HG03442 (cell line): ENCODE measurements around the gene NCOA6.
A peak's percentile ranks its signal among the peaks of the same experiment; 100 is the strongest.

Source experiments
- ATAC-seq: cut with Tn5 transposase; IDR thresholded peaks from one replicate; pipeline ENCODE4 v1.9.1; 2021; ENCODE audit warnings: mild to moderate bottlenecking, moderate library complexity; ENCODE audit not compliant: unreplicated experiment

The NCOA6 gene

DNA sequence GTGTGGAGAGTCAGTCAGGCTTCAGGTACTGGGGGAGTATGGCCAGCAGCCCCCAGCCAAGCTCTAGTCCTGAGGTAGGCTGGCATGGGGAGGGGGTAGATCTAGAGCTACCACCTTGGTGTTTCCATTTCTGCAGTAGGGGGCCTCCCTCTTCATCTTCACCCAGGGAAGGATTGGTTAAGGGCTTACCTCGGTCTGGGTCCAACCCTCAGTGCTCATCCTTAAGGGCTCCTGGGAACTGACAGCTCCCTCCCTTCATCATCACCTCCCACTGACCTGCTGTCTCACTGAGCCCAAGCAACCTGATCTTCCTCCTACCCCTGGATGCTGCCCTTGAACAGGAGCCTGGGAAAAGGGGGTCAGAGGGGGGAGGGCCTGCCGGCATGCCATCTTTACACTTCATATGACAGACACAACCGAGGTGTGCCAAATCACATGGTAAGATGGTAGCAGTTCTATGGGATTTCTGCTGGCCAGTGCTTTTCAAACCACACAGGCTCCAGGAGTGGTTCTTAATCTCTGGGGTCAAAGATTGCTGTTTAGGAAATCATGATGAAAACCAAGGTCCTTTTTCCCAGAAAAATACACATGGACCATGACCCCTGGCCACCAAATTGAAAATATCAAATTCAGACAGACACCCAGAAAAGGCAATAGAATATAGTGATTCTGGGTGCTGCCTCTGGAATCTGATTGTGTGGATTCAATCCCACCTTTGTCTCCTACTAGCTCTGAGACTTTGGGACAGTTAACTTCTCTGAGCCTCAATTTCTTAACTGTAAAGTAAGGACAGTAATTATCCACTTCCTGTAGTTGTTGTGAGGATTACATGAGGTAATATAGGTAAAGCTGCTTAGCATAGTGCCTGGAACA lies 118.3 kb downstream of the NCOA6 start:
- ATAC-seq, result no peak

DNA sequence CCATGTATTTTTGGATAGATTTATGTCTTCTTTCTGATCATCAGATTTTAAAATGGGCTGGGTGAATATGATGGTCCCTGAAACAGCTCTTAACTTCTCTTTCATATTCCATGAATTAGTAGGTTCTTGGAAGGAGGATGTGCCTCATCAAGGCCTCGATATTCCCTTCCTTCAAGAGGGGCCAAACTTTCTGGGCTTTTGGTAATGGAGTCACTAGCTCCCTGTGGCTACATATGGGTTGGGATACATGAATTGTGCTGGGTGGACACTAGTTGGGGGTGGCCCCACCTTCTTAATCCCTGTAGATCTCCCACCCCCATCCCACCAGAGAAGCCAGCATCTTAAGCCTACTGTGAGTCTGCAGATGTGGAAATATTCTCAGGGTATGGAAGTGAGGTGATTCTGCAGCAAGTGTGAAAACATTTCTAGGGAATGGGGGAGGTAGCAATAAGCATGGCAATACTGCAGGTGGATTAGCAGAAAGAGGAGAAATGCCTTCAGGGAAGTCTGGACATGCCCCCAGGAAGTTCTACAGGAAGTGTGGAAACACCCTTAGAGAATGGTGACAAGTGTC lies 119.1 kb downstream of the NCOA6 start:
- no peak for ATAC-seq

DNA sequence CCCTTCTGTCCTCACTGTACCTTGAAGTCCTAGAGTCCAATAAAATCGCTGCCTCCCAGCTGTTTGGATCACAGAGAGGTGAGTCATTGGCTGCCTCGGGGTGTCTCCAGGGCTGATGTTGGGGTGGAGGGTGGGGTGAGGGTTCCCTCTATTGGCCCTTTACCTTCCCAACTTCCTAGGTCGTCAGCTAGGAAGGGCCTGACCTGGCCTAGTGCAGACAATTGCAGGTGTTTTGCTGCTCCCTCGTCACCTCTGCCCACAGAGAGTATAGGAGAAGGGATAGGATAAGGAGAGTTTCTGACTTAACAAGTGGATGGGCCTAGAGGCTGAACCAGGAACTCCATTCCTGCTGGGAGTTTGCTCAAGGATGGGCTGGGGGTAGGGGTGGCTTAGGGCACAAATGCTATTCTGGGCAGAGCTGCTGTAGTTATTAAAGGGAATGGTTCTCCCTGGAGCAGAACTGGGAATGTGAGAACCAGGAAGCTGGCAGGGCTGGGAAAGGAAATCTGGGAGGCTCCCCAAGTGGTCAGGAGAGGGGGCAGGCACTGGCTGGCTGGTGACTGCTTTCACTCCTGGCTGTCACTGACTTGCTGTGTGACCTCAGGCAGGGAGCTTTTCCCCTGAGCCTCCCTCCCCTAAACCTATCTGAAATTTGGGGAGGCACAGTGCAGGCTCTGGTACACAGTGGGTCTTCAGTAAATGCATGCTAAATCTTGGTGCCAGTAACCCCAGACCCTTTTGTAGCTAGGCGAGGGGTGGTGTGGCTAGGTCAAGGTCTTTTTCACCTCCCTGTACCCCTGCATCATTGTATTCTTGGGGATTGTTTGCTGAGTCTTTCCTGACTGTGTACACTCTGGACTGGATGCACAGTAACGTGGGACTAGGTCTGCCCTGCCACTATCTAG lies 119.8 kb downstream of the NCOA6 start:
- no peak for ATAC-seq

GRCh38 chr20:34705008-34705396 lies 120.4 kb downstream of the NCOA6 start:
- no peak for ATAC-seq

DNA sequence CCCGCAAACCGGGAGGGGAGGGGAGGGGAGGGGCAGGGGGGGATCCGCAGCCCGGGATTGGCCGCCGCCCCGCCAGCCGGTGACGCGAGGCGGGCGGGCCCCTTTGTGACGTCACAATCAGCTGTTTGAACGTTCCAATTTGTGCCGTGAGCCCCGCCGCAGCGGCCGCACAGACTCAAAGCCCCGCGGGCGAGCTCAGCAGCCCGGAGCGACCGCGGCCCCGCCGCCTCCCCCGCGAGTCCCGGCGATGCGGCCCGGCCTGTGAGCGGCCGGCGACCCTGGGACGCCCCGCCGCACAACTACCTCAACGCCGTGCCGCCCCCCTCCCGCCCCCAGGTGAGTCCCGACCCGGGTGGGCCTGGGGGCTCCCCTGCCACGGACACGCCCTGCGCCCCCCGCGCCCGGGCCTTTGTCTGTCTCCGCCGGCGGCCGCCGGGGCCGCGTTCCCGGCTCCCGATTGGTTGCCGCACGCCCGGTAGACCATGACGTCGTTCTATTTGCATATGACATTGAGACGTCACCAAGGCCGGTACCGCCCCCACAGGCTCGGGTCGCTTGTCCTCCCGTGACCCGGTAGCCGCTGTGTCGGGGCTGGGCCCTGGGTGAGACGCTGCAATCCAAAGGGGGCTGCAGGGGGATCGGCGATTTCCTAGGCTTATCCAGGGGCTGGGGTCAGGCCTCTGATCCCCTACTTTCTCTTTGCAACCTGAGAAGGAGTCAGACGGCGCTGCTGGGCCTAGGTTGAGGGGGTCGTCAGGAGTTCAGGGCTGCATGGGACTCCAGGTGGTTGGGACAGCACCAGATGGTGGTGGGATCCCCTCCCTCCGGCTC lies 121.1 kb downstream of the NCOA6 start, which contains the start of gene TP53INP2:
Gene TP53INP2 (plus strand): TSS at position 168 of the 831 bp plus-strand sequence. CDS start 4,396 bp downstream, outside the sequence.
- peak; percentile 36 for ATAC-seq

DNA sequence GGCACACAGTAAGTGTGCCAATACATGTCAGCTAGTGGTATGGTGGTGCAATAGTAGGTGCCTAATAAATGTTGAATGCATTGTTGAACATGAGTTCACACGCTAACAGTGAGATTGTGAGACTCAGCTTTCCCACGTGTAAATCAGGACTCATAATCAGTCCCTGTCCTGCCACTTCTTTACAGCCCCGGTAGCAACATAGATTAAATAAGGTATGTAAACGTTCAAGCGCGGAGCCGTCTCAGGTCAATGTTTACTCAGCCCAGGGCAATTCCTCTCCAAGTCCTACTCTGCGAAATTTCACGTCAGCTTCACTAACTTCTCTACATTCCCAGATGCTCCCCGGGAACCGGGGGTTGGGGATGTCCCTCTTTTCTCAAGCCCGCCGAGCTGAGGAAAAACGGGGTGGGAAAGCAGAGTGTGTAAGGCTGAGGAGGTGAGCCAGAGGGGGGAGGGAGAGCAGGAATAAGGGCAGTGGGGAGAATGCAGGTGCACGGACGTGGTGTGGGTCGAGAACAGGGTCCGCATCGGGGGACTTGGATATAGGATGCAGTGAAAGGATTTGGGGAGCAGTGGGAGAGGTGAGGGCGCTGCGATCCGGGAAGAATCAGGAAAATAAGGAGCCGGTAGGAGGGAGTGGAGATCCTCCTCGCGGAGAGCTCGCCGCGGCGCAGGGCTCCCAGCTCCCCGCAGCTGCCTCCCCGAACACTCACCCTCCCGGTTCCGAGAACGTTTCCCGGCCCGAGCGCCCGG lies 121.9 kb downstream of the NCOA6 start:
- no peak for ATAC-seq

DNA sequence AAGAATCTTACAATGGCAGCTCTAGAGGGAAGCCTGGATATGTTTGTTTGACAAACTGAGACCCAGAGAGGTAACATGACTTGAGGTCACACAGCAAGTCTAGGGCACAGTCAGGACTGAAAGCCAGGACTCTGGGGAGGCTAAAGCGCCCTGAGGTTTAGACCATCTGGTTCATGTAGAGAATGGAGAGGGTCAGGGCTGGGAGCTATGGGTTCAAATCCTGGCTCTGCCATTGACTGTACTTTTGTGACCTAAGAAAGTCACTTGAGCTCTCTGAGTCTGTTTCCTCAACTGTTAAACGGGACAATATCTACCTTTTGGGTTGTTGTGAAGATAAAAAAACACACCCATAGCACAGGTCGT lies 122.4 kb downstream of the NCOA6 start:
- no peak for ATAC-seq

DNA sequence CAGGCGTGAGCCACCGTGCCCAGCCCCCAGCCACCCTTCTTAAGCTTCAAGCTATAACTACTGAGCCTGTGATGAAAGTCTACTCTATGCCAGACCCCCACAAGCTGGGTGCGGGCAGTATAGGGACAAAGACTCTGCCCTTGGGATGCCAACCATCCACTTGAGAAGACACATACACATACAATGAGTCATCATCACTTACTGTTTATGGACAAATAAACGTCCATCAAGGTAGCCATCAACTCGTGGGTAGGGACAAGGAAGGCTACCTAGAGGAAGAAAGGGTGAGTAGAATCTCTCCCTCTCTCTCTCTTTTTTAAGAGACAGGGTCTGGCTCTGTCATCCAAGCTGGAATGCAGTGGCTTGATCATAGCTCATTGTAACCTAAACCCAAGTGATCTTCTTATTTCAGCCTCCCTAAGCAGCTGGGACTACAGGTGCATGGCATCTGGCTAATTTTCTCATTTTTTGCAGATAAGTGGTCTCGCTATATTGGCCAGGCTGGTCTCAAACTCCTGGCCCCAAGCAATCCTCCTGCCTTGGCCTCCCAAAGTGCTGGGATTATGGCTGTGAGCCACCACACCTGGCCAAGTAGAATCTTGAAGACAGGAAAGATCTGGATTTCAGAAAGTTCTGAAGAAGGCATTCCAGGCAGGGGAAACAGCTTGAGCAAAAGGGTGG lies 123.9 kb downstream of the NCOA6 start:
- no peak for ATAC-seq

GRCh38 chr20:34693414-34693813 lies 132.0 kb downstream of the NCOA6 start:
- ATAC-seq, result no peak

DNA sequence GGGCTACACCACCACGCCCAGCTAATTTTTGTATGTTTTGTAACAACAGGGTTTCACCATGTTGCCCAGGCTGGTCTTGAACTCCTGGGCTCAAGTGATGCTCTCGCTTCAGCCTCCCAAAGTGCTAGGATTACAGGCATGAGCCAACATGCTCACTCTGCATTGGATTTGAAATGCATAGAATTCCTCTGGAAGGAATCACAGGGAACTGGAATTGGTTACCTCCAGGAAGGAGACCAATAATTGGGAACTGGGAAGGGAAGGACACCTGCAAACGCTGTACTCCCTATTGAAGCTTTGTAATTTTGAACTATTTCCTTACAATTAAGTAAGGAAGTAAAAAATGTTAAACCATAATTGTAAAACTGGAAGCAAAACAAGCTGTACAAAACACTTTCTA lies 133.6 kb downstream of the NCOA6 start:
- ATAC-seq, result no peak

- no peak for ATAC-seq
Observed at GRCh38 chr20:34689486-34689885, 136.0 kb downstream of the NCOA6 start.

GRCh38 chr20:34683667-34684066 lies 141.8 kb downstream of the NCOA6 start:
- no peak for ATAC-seq

GRCh38 chr20:34680586-34681175 lies 144.8 kb downstream of the NCOA6 start:
- ATAC-seq, result no peak

DNA sequence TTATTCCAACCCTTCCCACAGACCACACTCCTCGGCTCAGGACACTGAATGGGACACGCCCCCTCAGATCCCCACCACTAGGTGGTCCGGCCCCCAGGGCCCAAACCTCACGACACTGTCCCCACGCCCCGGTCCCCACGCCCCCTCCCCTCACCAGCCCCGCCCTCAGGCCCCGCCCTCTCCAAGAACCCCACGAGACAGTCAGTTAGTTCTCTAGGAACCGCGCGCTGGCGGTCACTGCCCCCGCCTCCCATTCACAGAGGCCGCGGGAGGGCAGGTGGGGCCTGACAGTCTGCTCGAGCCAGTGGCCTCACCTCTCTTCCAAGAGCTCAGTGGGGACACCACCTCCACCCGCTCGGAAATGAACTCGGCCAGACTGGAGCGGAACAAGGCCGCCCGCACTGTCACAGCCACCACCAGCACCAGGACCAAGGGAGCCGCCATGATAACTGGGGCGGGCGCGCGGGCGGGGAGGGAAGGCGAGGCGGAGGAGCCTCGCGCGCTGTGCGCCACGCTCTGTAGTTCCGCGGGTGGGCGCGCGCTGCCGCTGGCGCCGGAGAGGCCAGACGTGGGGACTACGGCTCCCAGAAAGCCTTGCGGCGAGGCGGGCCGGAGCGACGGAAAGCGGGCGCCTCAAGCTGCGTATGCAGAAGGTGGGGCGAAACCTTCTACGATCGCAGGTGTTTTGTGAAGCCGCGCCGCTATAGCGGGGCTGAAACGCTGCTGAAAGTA lies 148.6 kb downstream of the NCOA6 start, which contains the start of gene PIGU:
Gene PIGU (minus strand): TSS at position 451 of the 732 bp plus-strand sequence. CDS start 7 bp downstream, at position 444.
- peak; percentile 94 for ATAC-seq

DNA sequence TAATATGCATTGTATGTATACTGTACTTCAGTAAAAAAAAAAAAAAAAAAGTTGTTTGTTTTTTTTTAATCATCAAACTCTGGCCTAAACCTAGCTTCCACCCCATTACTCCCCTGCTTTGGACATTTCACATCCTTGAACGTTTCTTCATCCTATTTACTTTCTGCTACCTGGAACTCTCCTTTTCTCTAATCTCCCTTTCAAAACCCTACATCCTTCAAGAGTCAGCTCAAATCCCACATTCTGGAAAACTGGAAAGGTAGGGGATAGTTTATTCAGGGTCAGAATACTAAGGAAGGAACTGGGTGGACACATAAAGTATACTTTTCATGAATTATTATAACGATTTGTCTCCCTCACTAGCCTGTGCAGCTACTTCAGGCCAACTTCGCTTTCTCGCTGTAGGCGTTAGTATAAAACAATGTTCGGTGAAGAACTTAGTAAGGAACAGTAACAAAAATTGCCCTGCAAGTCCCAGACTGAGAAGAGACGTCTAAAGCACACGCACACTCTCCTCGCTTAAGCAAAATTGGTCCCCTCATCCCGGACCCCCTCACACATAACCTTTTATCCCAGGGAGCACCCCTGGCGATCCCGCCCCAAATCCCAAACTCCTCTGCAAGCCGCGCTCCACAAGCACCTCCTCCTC lies 149.3 kb downstream of the NCOA6 start:
- ATAC-seq, result no peak

- no peak for ATAC-seq
Observed at GRCh38 chr20:34675561-34675960, 149.9 kb downstream of the NCOA6 start.

- no peak for ATAC-seq
Observed at GRCh38 chr20:34673412-34673811, 152.0 kb downstream of the NCOA6 start.

DNA sequence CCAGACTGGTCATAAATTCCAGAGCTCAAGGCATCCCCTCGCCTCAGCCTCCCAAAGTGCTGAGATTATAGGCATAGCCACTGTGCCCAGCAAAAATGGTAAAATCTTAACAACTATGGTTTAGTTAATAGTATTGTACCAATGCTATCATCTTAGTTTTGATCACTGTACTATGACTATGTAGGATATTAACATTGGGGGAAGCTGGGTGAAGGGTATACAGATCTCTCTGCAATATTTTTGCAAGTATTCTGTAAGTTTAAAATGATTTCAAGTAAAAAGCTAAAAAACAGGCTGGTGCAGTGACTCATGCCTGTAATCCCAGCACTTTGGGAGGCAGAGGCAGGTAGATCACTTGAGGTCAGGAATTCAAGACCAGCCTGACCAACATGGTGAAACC lies 156.4 kb downstream of the NCOA6 start:
- no peak for ATAC-seq
